HepG2 (cell line): ENCODE results near the gene ACADSB. TPM values are rescaled to one million over a fixed set of nuclear protein-coding genes. Genes with fewer than 3 reads are reported as not detected.
A peak's percentile ranks its signal among the peaks of the same experiment; 100 is the strongest.

ENCODE experiments used
- ATAC-seq: fragments of 200-7000 bp; cut with Tn5 transposase; 3 replicates; pipeline ENCODE4 v1.9.1; 2020; ENCODE audit warnings: mild to moderate bottlenecking, moderate library complexity
- BruUV-seq: library from RNA; stranded (reverse); fragments of 400-500 nt; replicated peaks from 2 replicates; lab custom pipeline; 2021; lab: Mats Ljungman, UMichigan
- CTCF ChIA-PET: fragments of 300-600 bp; formaldehyde crosslinking; extraction: SDS; loops from one replicate; lab custom pipeline; 2021; ENCODE audit warnings: low total read pairs, inconsistent platforms, low intra/inter-chr PET ratio; lab: Yijun Ruan, JAX
- POLR2A ChIA-PET: fragments of 350-600 bp; sonication (Branson Sonifier 250); formaldehyde crosslinking; loops from one replicate; lab custom pipeline; 2020; ENCODE audit warnings: antibody characterized with exemption, inconsistent platforms; lab: Yijun Ruan, JAX
- DNase-seq: peaks from one replicate; pipeline ENCODE4 v3.0.0-alpha.2; 2015; ENCODE audit warnings: low spot score
- FAIRE-seq: peaks from 3 replicates; lab custom pipeline; 2011; peaks lifted over from hg19 to GRCh38; lab: Jason Lieb, UNC
- H2AFZ ChIP-seq: one replicate; pipeline ENCODE4 v1.6.1; 2011; ENCODE audit warnings: low read length, inconsistent platforms
- H3K27ac ChIP-seq: fragments of 300-600 bp; 3 replicates; pipeline ENCODE4 v1.8.0; 2011; ENCODE audit warnings: mixed run types, mild to moderate bottlenecking, mixed read lengths, low read length, inconsistent platforms; ENCODE audit not compliant: insufficient read depth; ENCODE audit errors: extremely low read length
- H3K27me3 ChIP-seq, 2 experiments: fragments of 200-600 bp in 1 of 2; 2 replicates in 1 of 2; 3 replicates in 1 of 2; pipeline versions ENCODE4 v1.6.0 to v1.8.0; 2011; ENCODE audit warnings: low read length in 2 of 2, mild to moderate bottlenecking in 2 of 2, moderate library complexity in 2 of 2, inconsistent platforms in 1 of 2; ENCODE audit not compliant: insufficient read depth in 2 of 2, control insufficient read depth in 1 of 2
- H3K36me3 ChIP-seq, 2 experiments: fragments of 200-600 bp in 1 of 2; replicated peaks in 1 of 2; 2 replicates in 1 of 2; 3 replicates in 1 of 2; pipeline versions ENCODE4 v1.5.1 to v1.8.0; 2011; ENCODE audit warnings: low read length in 2 of 2, inconsistent platforms in 1 of 2; ENCODE audit not compliant: insufficient read depth in 2 of 2, control insufficient read depth in 1 of 2
- H3K4me1 ChIP-seq: 2 replicates; pipeline ENCODE4 v1.5.1; 2012; ENCODE audit warnings: low read length, inconsistent platforms; ENCODE audit not compliant: insufficient read depth
- H3K4me2 ChIP-seq: 2 replicates; pipeline ENCODE4 v1.6.0; 2011; ENCODE audit warnings: low read depth, low read length, inconsistent platforms
- H3K4me3 ChIP-seq, 3 experiments: fragments of 200-600 bp in 1 of 3; sonication (generic), shearing (Covaris generic) in 1 of 3; replicated peaks in 1 of 3; 2 replicates each; pipeline ENCODE4 v1.5.1; 2011 to 2016; ENCODE audit warnings: low read length in 3 of 3, inconsistent platforms in 2 of 3, low read depth in 2 of 3, mild to moderate bottlenecking in 2 of 3, control low read depth in 1 of 3, mixed read lengths in 1 of 3; ENCODE audit not compliant: insufficient read depth in 1 of 3
- H3K79me2 ChIP-seq: one replicate; pipeline ENCODE4 v1.6.1; 2011; ENCODE audit warnings: low read length, inconsistent platforms; ENCODE audit not compliant: insufficient read depth
- H3K9ac ChIP-seq: 2 replicates; pipeline ENCODE4 v1.6.0; 2011; ENCODE audit warnings: mild to moderate bottlenecking, low read depth, low read length, inconsistent platforms; ENCODE audit not compliant: insufficient read depth
- H3K9me3 ChIP-seq: 2 replicates; pipeline ENCODE4 v1.5.1; 2012; ENCODE audit warnings: mild to moderate bottlenecking, low read length
- H4K20me1 ChIP-seq: 2 replicates; pipeline ENCODE4 v1.6.0; 2011; ENCODE audit warnings: inconsistent platforms, mild to moderate bottlenecking, low read length, moderate library complexity; ENCODE audit not compliant: insufficient read depth
- DR1 ChIP-seq: sonication (generic); formaldehyde crosslinking; IDR thresholded peaks from 2 replicates; pipeline ENCODE4 v1.8.0; 2021; ENCODE audit warnings: mild to moderate bottlenecking, missing genetic modification reagents, inconsistent platforms
- ISL2 ChIP-seq: sonication (generic); formaldehyde crosslinking; IDR thresholded peaks from 2 replicates; pipeline ENCODE4 v1.5.0; 2020; ENCODE audit warnings: missing genetic modification reagents
- MEIS1 ChIP-seq: sonication (generic); formaldehyde crosslinking; IDR thresholded peaks from 2 replicates; pipeline ENCODE4 v1.9.0; 2021; ENCODE audit warnings: mild to moderate bottlenecking, missing genetic modification reagents, moderate library complexity, borderline replicate concordance
- NR3C1 ChIP-seq: sonication (generic); formaldehyde crosslinking; IDR thresholded peaks from 2 replicates; pipeline ENCODE4 v1.4.0; 2020; ENCODE audit warnings: missing genetic modification reagents
- POLR2AphosphoS2 ChIP-seq: IDR thresholded peaks from 2 replicates; pipeline ENCODE4 v1.6.1; 2011; ENCODE audit warnings: low read depth, low read length, improper control_type of control experiment
- PPARG ChIP-seq: conservative IDR thresholded peaks from 2 replicates; pipeline ENCODE4 v1.6.1; 2016; ENCODE audit warnings: missing biosample characterization, missing genetic modification reagents
- TBL1XR1 ChIP-seq: fragments of 150-350 bp; IDR thresholded peaks from 2 replicates; pipeline ENCODE4 v1.6.1; 2014; ENCODE audit warnings: borderline replicate concordance, low read length; ENCODE audit not compliant: partially characterized antibody
- TBP ChIP-seq: sonication (generic); formaldehyde crosslinking; IDR thresholded peaks from 2 replicates; pipeline ENCODE4 v1.5.0; 2020; ENCODE audit warnings: missing genetic modification reagents
- ZEB1 ChIP-seq: IDR thresholded peaks from 2 replicates; pipeline ENCODE4 v1.6.1; 2012; ENCODE audit warnings: mild to moderate bottlenecking, low read depth, inconsistent platforms; ENCODE audit not compliant: insufficient replicate concordance
- ZFP36L1 ChIP-seq: sonication (generic); formaldehyde crosslinking; IDR thresholded peaks from 2 replicates; pipeline ENCODE4 v1.8.0; 2022; ENCODE audit warnings: mild to moderate bottlenecking, missing genetic modification reagents, moderate library complexity
- ZNF446 ChIP-seq: sonication (generic); formaldehyde crosslinking; IDR thresholded peaks from 2 replicates; pipeline ENCODE4 v1.5.0; 2020; ENCODE audit warnings: mild to moderate bottlenecking, missing genetic modification reagents
- ZNF570 ChIP-seq: sonication (generic); formaldehyde crosslinking; IDR thresholded peaks from 2 replicates; pipeline ENCODE4 v1.4.0; 2020; ENCODE audit warnings: mild to moderate bottlenecking, missing genetic modification reagents, borderline replicate concordance
- in situ Hi-C: cut with HindIII; loops from 2 replicates; pipeline ENCODE4 v1.10.0; 2017; ENCODE audit warnings: low pct_unique_long_range_greater_than_20kb; ENCODE audit not compliant: extremely low pct_ligation_motif_present
- intact Hi-C: fragments of 100-400 bp; cut with micrococcal nuclease; formaldehyde crosslinking; loops from one replicate; pipeline ENCODE4 v1.10.0; 2022; ENCODE audit not compliant: unreplicated experiment
- polyA plus RNA-seq, 8 experiments: library from polyadenylated mRNA; depleted of rRNA in 3 of 8; stranded (reverse) in 7 of 8; unstranded in 1 of 8; fragments of >200 nt; fragmentation: Illumina TruSeq in 4 of 8; extraction: Trizol in 4 of 8; gene quantifications; 2 replicates each; pipeline versions ENCODE4 v1.2.1 to v1.2.3, GENCODE V29; 2011 to 2016; ENCODE audit warnings: low read depth in 4 of 8, missing spikeins in 1 of 8, mixed read lengths in 1 of 8; ENCODE audit not compliant: insufficient read depth in 1 of 8
- total RNA-seq, 5 experiments: library from RNA; depleted of rRNA; stranded (reverse); fragments of >200 nt; fragmentation: Illumina TruSeq; extraction: Trizol; gene quantifications; 2 replicates each; pipeline ENCODE4 v1.2.3, GENCODE V29; 2016; ENCODE audit warnings: low read depth in 1 of 5
- TF ChIP-seq, protein P1 (sequence below): sonication (generic); formaldehyde crosslinking; conservative IDR thresholded peaks from 2 replicates; pipeline ENCODE4 v1.4.0; 2020; ENCODE audit warnings: missing genetic modification reagents
- TF ChIP-seq, protein P2 (sequence below): fragments of 450-650 bp; IDR thresholded peaks from 2 replicates; pipeline ENCODE4 v1.6.1; 2017; ENCODE audit warnings: mild to moderate bottlenecking

ACADSB gene
- total and polyA plus RNA-seq, 2 of the 13 experiments (the other 11 are each of a cell fraction or from before 2014, with no cell fraction given): 80.0 to 87.6 TPM

DNA sequence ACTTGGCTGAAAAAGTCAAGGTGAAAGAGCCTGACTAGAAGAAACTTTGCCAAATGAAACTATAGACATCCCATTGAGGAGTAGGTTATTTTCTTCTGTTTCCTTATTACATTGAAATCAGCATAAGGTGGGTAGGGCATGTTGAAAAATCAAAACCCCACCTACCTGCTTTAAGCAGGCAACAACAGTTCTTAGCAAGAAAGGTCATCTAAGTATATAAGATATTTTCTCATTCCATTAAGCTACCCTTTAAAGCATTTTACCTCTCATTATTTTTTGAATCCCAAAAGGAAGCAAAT lies 30.8 kb downstream of the ACADSB start:
- intact Hi-C loops (no loop called here), in situ Hi-C loops (no loop called here)
- BruUV-seq: no TSS peak
- no peak for TF ChIP-seq MEIS1 (CRISPR knock-in tag)
- TF ChIP-seq, protein P1, sequence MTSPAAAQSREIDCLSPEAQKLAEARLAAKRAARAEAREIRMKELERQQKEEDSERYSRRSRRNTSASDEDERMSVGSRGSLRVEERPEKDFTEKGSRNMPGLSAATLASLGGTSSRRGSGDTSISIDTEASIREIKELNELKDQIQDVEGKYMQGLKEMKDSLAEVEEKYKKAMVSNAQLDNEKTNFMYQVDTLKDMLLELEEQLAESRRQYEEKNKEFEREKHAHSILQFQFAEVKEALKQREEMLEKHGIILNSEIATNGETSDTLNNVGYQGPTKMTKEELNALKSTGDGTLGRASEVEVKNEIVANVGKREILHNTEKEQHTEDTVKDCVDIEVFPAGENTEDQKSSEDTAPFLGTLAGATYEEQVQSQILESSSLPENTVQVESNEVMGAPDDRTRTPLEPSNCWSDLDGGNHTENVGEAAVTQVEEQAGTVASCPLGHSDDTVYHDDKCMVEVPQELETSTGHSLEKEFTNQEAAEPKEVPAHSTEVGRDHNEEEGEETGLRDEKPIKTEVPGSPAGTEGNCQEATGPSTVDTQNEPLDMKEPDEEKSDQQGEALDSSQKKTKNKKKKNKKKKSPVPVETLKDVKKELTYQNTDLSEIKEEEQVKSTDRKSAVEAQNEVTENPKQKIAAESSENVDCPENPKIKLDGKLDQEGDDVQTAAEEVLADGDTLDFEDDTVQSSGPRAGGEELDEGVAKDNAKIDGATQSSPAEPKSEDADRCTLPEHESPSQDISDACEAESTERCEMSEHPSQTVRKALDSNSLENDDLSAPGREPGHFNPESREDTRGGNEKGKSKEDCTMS (CRISPR knock-in tag): no peak
- TF ChIP-seq ZEB1: no peak
- TF ChIP-seq NR3C1 (CRISPR knock-in tag): no peak
- TF ChIP-seq TBP: no peak
- TF ChIP-seq POLR2AphosphoS2: no peak
- TF ChIP-seq ZNF446: no peak
- no peak for TF ChIP-seq TBL1XR1
- TF ChIP-seq ZNF570 (CRISPR knock-in tag): no peak
- TF ChIP-seq, protein P2, sequence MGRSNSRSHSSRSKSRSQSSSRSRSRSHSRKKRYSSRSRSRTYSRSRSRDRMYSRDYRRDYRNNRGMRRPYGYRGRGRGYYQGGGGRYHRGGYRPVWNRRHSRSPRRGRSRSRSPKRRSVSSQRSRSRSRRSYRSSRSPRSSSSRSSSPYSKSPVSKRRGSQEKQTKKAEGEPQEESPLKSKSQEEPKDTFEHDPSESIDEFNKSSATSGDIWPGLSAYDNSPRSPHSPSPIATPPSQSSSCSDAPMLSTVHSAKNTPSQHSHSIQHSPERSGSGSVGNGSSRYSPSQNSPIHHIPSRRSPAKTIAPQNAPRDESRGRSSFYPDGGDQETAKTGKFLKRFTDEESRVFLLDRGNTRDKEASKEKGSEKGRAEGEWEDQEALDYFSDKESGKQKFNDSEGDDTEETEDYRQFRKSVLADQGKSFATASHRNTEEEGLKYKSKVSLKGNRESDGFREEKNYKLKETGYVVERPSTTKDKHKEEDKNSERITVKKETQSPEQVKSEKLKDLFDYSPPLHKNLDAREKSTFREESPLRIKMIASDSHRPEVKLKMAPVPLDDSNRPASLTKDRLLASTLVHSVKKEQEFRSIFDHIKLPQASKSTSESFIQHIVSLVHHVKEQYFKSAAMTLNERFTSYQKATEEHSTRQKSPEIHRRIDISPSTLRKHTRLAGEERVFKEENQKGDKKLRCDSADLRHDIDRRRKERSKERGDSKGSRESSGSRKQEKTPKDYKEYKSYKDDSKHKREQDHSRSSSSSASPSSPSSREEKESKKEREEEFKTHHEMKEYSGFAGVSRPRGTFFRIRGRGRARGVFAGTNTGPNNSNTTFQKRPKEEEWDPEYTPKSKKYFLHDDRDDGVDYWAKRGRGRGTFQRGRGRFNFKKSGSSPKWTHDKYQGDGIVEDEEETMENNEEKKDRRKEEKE: no peak
- TF ChIP-seq DR1 (CRISPR knock-in tag): no peak
- TF ChIP-seq PPARG: no peak
- no peak for TF ChIP-seq ISL2 (CRISPR knock-in tag)
- TF ChIP-seq ZFP36L1: no peak
- CTCF ChIA-PET: no interaction called here
- H3K4me3 ChIP-seq: no peak overlapping the region
- H3K79me2 ChIP-seq: no peaks in the 10 kb centered on the region
- no peak overlapping the region for H3K9ac ChIP-seq
- peaks cover 19 to 60% of the 10 kb centered on the region in 2 experiments for H3K36me3 ChIP-seq
- peak overlapping the region; percentile 28 for H3K27ac ChIP-seq
- no peak overlapping the region for H2AFZ ChIP-seq
- peaks cover 18% of the 10 kb centered on the region for H3K4me1 ChIP-seq
- H3K9me3 ChIP-seq: no peaks in the 10 kb centered on the region
- H4K20me1 ChIP-seq: no peaks in the 10 kb centered on the region
- H3K4me2 ChIP-seq: no peak overlapping the region
- ATAC-seq (no peak), FAIRE-seq (no peak), DNase-seq (no peak)
- H3K27me3 ChIP-seq: no peaks in the 10 kb centered on the region
- POLR2A ChIA-PET: no interaction called here
